Prostate gland (tissue), 2 donors: ENCODE data around the gene TAOK1. TPM values are rescaled to one million over a fixed set of nuclear protein-coding genes. Genes with fewer than 3 reads are reported as not detected.

Source experiments
- DNase-seq: peaks from one replicate; pipeline ENCODE4 v3.0.0-alpha.2; 2019; ENCODE audit warnings: low spot score
- H3K27ac ChIP-seq, 2 donors: fragments of 200-600 bp; sonication (generic); 2 replicates each; pipeline ENCODE4 v1.5.1; 2017 to 2019
- H3K27me3 ChIP-seq: fragments of 200-600 bp; sonication (generic); replicated peaks from 2 replicates; pipeline ENCODE4 v1.5.1; 2019; ENCODE audit not compliant: insufficient read depth
- H3K36me3 ChIP-seq, 2 donors: fragments of 200-600 bp; sonication (generic); 1 replicate in 1 of 2; 2 replicates in 1 of 2; pipeline versions ENCODE4 v1.5.1 to v1.8.1; 2017 to 2019
- H3K4me1 ChIP-seq: fragments of 200-600 bp; sonication (generic); replicated peaks from 2 replicates; pipeline ENCODE4 v1.5.1; 2019
- H3K4me3 ChIP-seq, 2 donors: fragments of 200-600 bp; sonication (generic); 2 replicates each; pipeline ENCODE4 v1.5.1; 2017 to 2019
- H3K9me3 ChIP-seq: fragments of 200-600 bp; sonication (generic); 2 replicates; pipeline ENCODE4 v1.5.1; 2017
- CTCF ChIP-seq, 4 experiments: fragments of 200-600 bp in 2 of 4; fragments of 450-650 bp in 2 of 4; sonication (generic) in 2 of 4; IDR thresholded peaks; 1 replicate in 3 of 4; 2 replicates in 1 of 4; pipeline ENCODE4 v1.5.1; 2016 to 2019; ENCODE audit warnings: antibody characterized with exemption in 4 of 4, mild to moderate bottlenecking in 2 of 4, moderate library complexity in 2 of 4
- POLR2A ChIP-seq: fragments of 450-650 bp; IDR thresholded peaks from one replicate; pipeline ENCODE4 v1.6.1; 2016; ENCODE audit warnings: antibody characterized with exemption, mild to moderate bottlenecking
- POLR2AphosphoS5 ChIP-seq: sonication (generic); formaldehyde crosslinking; IDR thresholded peaks from one replicate; pipeline ENCODE4 v1.6.1; 2017; ENCODE audit warnings: antibody characterized with exemption
- WGBS: methylation state at CpG from one replicate; pipeline ENCODE4 v1.1.5; 2018; 5-methylcytosine and 5-hydroxymethylcytosine counted together
- intact Hi-C: fragments of 100-400 bp; cut with DNase I; formaldehyde crosslinking; loops from one replicate; pipeline ENCODE4 v1.14.2; 2022
- total RNA-seq, 2 donors: library from RNA; depleted of rRNA; stranded (reverse); fragments of >200 nt; gene quantifications; one replicate each; pipeline ENCODE4 v1.1.0, GENCODE V29; 2016

Gene TAOK1
- total RNA-seq, 2 donors from 2014 or later, result 27.4 to 80.5 TPM

- WGBS, result 89% methylated on average over 2 of the region's 2 CpGs
- TF ChIP-seq CTCF (IDR thresholded peaks at IDR 0.05) (no peak), POLR2A (no peak), POLR2AphosphoS5 (no peak)
- Histone ChIP-seq H3K27me3 (no peaks in the 10 kb centered on the region), H3K4me1 (no peaks in the 10 kb centered on the region), H3K4me3 (no peak overlapping the region), H3K36me3 (no peaks in the 10 kb centered on the region), H3K27ac (no peak overlapping the region), H3K9me3 (no peaks in the 10 kb centered on the region)
- intact Hi-C loops, result no loop called here
- no peak for DNase-seq
Observed at GRCh38 chr17:29352146-29352545, 38.0 kb upstream of the TAOK1 start.

- 66% methylated on average over 2 of the region's 2 CpGs for WGBS
- Histone ChIP-seq H3K4me3 (no peak overlapping the region), H3K27me3 (no peaks in the 10 kb centered on the region), H3K36me3 (no peaks in the 10 kb centered on the region), H3K9me3 (no peaks in the 10 kb centered on the region), H3K4me1 (no peaks in the 10 kb centered on the region), H3K27ac (no peak overlapping the region)
- TF ChIP-seq CTCF (IDR thresholded peaks at IDR 0.05) (no peak), POLR2AphosphoS5 (no peak), POLR2A (no peak)
- DNase-seq, result no peak
- intact Hi-C loops, result no loop called here
Observed at GRCh38 chr17:29357232-29357631, 32.9 kb upstream of the TAOK1 start.

GRCh38 chr17:29357821-29358232 lies 32.3 kb upstream of the TAOK1 start:
- H3K4me3 ChIP-seq, result no peak overlapping the region
- no peaks in the 10 kb centered on the region for H3K9me3 ChIP-seq
- no peak overlapping the region for H3K27ac ChIP-seq
- intact Hi-C loops, result no loop called here
- no peaks in the 10 kb centered on the region for H3K27me3 ChIP-seq
- 94% methylated on average over 5 of the region's 5 CpGs for WGBS
- TF ChIP-seq POLR2AphosphoS5 (no peak), CTCF (IDR thresholded peaks at IDR 0.05) (no peak), POLR2A (no peak)
- no peaks in the 10 kb centered on the region for H3K4me1 ChIP-seq
- no peak for DNase-seq
- H3K36me3 ChIP-seq, result no peaks in the 10 kb centered on the region

- H3K4me1 ChIP-seq, result no peaks in the 10 kb centered on the region
- no peak for TF ChIP-seq POLR2AphosphoS5
- no peak for TF ChIP-seq POLR2A
- TF ChIP-seq CTCF (IDR thresholded peaks at IDR 0.05), result no peak
- no peaks in the 10 kb centered on the region for H3K9me3 ChIP-seq
- no peak overlapping the region for H3K4me3 ChIP-seq
- WGBS, result 90% methylated on average over 1 of the region's 1 CpG
- no peaks in the 10 kb centered on the region for H3K36me3 ChIP-seq
- no peak overlapping the region for H3K27ac ChIP-seq
- no peak for DNase-seq
- intact Hi-C loops, result no loop called here
- no peaks in the 10 kb centered on the region for H3K27me3 ChIP-seq
Observed at GRCh38 chr17:29358416-29358815, 31.7 kb upstream of the TAOK1 start.

- no peaks in the 10 kb centered on the region for H3K9me3 ChIP-seq
- no peaks in the 10 kb centered on the region for H3K36me3 ChIP-seq
- no peak for DNase-seq
- intact Hi-C loops, result no loop called here
- H3K4me3 ChIP-seq, result no peak overlapping the region
- no peak for TF ChIP-seq POLR2A
- no peak for TF ChIP-seq POLR2AphosphoS5
- no peak for TF ChIP-seq CTCF (IDR thresholded peaks at IDR 0.05)
- 93% methylated on average over 3 of the region's 3 CpGs for WGBS
- H3K4me1 ChIP-seq, result no peaks in the 10 kb centered on the region
- no peaks in the 10 kb centered on the region for H3K27me3 ChIP-seq
- H3K27ac ChIP-seq, result no peak overlapping the region
Observed at GRCh38 chr17:29359777-29360176, 30.4 kb upstream of the TAOK1 start.
